ENCODE data around the gene ADORA2B.
"Not testable (repeated sequence)": the region's sequence is repeated elsewhere in the genome, so short reads cannot be mapped to it uniquely, and the experiment has no call there.

The ADORA2B gene

DNA sequence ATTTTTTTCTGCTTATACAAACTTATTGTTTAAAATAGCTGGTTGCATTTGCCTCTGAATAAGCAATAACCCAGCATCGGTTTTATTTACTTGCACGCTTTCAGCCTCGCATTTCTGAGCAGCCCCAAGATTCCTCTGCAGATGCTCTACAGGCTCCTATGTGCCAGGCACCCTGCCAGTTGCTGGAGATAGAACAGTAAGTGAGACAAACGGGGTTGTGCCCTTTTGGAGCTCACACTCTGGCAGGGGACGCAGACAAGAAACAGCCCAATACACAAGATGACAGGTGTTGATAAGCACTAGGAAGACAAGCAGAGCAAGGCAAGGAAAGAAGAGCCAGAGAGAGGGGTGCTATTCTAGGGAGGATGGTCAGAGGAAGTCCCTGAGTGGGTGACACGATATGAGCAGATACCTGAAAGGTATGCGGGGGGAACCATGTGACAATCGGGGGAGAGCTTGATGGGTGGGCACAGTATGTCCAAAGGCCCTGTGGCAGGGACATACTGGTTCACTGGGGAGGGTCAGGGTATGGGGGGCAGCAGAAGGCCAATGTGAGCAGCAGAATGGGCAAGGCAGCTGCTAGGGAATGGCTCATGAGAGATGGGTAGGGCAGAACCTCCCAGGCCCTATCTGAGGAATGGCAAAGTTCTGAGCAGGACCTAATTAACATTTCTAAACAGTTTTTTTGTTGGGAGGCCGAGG, 18.7 kb upstream of the ADORA2B start:
- DNase-seq, result no peak

DNA sequence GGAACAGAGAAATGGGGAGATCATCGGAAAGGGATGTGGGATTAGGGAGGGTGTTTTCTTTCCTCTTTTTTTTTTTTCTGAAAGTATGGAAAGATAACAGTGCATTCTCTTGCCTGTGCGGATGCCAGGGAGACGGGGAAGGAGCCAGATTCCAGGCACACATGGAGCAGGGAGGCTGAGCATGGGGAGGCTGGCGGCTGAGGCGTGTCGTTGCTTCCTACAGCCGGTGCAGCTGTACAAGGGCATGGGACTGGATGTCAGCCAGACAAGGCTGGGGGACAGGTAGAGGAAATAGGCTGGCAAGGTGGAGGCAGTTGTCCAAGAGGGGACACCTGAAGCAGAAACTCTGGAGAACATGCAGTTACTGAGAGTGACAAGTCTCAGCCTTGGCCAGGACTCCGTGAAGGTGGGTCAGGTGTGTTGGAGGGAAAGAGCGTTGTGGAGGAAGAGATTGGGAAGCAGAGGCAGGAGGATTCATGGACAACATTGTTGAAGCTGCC, 16.6 kb upstream of the ADORA2B start:
- no peak for DNase-seq

DNA sequence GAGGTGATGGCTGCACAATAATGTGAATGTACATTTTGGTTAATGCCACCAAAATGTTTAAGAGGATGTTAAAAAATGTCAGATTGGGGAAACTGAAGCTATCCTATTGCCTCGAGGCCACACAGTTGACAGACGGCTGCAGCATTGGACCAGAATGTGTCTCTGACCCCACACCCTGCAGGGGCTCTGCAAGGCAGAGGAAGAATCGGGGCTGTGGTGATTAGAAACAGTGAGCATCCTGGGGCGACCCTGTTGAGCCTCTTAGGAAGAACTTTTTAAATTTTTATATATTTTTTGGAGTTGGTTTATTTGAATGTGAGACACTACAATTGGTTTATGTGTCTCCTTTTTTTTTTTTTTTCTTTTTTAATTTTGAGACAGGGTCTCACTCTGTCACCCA, 15.0 kb upstream of the ADORA2B start:
- no peak for DNase-seq

DNA sequence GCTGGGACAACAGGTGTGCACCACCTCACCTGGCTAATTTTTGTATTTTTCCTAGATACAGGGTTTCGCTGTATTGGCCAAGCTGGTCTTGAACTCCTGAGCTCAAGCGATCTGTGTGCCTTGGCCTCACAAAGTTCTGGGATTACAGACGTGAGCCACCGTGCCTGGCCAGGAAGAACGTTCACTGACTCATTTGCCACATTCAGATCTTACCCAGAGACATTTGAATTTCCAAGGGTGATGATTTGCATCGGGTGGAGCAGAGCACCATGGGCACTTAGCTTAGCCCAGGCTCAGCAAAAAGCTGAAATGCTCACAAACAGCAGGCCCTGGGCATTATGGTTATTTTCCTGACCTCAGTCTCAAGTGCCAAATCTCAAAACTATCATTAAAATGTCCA, 14.5 kb upstream of the ADORA2B start:
- DNase-seq, result no peak

DNA sequence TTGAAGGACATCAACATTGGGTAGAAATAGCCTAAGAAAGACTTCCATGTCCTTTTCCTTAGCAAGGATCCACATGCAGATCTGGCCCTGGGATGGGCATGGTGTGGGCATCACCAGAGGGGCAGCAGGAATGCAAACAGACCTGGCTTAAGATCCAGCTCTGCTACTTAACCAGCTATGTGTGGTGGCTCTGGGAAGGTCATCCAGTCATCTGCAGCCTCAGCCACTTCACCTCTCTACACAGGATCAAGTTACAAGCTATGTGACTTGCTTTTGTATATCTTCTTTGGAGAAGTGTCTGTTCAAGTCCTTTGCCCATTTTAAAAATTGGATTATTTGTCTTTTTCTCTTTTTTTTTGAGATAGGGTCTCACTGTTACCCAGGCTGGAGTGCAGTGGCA, 13.5 kb upstream of the ADORA2B start:
- no peak for DNase-seq

DNA sequence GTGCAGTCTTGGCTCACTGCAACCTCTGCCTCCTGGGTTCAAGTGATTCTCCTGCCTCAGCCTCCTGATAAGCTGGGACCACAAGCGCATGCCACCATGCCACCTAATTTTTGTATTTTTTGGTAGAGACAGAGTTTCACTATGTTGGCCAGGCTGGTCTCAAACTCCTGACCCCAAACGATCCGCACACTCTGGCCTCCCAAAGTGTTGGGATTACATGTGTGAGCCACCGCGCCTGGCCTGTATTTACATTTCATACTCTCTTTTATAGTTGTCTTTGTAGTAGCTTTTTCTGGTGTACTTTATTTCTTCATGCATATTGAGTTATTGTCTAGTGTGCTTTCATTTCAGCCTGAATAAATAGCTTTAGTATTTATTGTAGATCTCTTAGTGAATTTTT, 10.1 kb upstream of the ADORA2B start:
- no peak for DNase-seq

DNA sequence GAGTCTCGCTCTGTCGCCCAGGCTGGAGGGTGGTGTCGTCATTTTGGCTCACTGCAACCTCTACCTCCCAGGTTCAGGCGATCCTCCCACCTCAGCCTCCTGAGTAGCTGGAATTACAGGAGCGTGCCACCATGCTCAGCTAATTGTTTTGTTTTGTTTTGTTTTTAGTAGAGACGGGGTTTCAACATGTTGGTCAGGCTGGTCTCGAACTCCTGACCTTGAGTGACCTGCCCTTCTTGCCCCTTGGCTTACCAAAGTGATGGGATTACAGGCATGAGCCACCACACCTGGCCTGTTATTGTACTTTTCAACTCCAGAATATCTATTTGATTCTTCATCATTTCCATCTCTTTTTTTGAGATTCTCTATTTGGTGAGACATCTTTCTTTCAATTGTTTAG, 9.0 kb upstream of the ADORA2B start:
- no peak for DNase-seq

DNA sequence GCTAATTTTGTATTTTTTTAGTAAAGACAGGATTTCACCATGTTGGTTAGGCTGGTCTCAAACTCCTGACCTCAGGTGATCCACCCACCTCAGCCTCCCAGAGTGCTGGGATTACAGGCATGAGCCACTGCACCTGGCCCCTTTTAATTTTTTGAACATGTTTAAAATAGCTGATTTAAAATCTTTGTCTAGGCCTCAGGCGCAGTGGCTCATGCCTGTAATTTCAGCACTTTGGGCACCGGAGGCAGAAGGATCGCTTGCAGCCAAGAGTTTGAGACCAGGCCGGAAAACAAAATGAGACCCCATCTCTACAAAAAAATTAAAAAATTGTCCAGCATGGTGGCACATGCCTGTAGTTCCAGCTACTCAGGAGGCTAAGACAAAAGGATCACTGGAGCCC, 8.4 kb upstream of the ADORA2B start:
- DNase-seq, result not testable (repeated sequence)

DNA sequence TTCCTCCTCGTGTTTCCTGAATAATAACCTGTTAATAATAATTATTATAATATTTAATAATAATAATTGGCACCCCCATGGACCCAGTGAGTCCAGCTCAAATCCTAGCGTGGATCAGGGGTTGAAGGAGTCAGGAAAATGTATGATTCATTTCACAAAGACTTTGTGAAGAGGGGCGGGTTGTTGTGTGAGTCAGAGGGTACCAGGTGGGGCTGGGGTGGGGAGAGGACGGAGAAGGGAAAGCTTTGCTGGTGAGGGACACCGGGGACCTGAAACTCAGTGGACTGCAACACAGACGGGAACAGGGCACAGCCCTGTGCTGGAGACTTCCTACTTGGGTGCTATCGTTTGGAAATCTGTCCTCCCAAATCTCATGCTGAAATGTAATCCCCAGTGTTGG, 3.1 kb upstream of the ADORA2B start:
- no peak for DNase-seq

DNA sequence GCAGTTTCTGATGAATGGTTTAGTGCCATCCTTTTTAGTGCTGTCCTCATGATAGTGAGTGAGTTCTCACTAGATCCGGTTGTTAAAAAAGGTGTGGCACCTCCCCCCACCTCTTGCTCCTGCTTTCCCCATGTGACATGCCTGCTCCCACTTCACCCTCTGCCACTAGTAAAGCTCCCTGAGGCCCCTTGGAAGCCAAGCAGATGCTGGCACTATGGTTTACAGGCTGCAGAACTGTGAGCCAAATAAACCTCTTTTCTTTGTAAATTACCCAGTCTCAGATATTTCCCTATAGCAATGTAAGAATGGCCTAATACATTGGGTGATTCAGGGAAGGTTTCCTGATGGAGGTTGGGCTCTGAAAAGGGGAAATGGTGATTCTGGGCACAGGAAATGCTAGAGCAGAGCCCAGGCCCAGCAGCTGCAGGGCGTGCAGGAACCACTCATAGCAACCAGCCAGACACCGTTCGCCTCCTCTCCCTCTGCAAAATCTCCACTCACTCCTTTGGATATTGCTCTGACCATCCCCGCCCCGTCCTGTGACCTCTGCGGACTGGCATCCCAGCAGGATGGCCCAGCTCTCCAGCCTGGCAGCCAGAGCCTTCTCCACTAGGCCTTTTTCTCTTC, 2.6 kb upstream of the ADORA2B start:
- DNase-seq, result no peak

DNA sequence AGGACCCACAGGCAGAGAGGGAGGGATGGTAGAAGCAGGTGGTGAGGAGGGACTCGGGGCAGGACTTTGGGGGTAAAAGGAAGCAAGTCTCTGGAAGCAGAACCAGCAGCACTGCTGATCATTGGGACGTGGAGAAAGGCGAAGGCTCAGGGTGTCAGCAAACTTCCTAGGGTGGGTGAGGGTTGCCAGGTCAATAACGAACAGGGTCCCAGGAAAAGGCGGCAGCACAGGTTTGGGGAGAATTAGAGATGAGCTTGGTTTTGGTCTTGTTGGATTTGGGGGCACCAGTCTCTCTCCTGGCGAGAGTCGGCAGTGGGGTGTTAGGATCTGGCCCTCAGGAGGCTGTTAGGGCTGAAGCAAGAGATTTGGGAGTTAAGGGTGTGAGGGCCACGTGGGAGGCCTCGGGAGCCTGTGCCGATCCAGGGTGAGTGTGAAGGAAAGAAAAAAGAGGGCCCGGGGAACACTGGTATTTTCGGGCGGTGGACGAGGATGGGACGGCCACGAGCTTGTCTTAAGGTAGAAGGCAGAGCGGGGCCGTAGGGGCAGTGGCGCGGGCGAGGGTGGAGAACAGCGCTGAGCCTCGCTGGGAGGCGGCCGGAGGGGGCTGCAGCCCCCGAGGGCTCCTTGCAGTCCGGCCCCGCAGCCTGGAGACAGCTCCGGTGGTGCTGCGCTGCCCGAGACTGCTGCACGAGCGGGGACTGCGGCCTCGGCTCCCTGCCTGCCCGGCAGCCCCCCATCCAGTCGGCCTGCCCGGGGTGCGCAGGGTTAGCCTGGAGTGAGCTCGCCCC, 765 bp upstream of the ADORA2B start:
- DNase-seq, result no peak

DNA sequence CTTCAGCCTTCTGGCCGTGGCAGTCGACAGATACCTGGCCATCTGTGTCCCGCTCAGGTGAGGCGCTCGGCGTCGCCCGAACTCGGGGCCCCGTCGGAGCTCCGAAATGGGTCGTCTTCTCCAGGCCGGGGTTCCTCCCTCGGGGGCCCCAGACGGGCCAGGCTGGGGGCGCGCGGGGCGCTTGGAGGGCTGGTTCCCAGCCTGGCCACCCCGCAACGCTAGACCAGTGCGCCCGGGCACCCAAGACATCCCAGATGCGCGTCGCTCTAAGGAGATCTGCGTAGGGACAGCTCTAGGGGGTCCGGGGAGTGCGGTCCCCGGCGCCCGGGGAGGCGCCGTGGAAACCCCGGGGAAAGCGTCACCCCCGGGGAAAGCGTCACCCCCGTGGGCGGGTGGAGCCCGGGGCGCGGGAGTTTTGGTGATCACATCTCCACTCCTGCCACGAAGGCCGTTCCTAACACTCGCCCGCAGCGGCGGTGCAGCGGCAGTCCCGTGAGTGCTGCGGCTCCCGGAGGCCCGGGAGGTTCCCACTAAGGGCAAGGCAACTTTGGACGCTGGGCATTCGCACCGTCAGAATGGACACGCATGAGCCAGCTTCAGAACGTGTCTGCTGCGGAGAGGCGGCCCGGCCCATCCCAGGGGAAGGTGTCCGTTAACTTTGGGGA, 729 bp downstream of the ADORA2B start:
- DNase-seq, result peak; percentile 43 to 62

DNA sequence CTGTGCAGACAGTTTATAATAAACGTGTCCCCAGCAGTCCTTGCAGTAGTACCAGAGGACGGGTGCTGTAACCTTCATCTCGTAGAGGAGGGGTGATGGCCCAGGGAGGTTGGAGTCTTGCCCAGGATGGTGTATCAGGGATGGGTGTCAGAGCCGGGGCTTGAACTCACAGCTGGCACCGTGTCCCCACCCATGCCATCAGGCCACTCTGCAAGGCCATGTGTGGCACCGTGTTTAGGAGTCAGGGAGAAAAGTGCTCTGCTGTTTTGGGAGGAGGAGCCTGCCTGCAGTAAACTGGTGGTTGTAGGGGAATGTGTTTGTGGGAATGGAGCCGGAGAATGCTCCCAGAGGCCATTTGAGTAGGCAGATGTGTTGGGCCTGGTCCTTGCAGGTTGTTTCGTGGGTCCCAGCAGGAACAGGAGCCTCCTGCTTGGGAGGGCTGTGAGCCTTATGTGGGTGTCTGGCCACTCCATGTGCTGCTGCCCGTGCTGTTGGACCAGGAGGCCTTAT, 1.7 kb downstream of the ADORA2B start:
- DNase-seq, result no peak

DNA sequence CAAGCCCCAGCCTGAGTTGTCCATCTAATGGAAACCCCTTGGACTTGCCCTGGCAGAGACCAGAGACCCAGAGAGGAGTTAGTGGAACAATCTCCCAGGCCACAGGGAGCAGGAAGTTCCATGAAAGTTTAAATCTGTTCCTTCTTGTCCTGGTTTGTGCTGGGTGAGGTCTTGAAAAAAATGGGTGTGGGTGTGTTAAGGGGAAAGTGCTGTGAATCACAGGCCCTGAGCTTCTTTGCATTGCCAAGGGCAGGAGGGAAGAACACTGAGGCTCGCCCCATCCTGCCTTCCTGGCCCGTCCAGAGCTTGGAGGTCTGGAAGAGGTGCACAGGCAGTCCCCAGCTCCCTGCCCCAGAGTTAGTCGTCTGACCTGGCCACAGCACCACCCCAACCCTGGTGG, 2.3 kb downstream of the ADORA2B start:
- no peak for DNase-seq

DNA sequence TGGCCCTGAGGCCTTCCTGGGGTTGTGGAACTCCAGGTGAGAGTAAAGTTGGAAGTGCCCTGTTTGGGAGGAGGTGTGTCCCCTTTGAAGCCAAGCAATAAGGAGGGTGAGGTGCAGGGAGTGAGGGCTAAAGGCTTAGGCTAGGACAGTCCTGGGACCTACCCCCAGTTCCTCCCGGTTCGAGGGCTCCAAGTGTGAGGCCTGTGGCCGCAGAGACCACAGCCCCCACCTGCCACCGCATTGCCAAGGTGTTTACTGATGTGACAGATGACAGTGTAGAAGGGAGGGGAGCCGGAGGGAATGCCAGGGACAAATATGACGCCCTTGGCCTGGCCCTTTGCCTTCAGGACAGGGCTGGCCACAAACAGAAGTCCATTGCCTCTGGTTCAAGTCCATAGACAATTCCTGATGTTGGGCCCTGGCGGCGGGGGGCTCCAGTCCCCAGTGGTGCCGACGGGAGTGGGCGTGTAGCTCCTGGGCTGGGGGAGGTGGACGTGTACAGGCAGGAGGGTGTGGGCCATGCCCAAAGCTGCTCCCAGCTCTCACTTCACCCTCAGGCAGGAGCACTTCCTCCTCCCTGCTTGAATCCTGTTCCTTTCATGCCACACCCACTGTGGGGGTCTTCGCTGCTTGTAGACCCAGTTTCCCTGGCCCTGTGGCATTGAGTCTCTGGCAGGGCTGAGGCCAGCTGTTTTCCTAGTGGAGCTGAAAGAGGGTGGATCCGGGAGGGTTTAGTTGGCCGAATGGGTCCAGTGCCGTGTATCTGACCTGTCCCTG, 3.2 kb downstream of the ADORA2B start:
- no peak for DNase-seq

DNA sequence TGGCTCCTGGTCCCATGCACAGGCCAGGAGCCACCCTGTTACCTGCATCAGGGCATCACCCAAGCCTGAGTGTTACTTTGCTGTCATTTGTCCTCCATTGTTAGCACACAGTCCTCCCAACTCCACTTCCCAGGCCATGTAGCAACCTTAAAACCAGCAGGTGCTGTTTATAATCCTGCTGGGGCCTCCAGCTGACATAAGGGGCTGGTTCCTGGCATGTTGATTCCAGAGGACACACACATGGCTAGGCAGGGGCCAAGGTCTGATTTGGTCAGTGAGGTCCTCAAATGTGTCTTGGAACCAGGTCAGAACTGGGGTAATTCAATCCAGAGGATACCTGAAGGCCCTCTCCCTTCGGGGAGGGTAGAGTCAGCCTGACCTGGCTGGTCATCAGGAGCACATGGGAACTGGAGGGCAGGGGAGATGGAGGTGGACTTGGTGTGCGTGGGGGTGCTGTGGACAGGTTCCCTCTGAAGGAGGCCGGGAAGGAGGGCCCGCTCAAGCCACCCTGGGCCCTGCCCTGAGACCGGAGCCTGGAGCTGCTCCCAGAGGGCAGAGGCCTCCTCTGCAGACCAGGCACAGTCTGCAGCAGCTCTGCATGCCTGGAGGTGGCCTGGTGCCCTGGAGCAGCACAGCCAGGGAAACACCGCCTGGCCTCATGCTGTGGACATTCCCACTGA, 6.6 kb downstream of the ADORA2B start:
- no peak for DNase-seq

DNA sequence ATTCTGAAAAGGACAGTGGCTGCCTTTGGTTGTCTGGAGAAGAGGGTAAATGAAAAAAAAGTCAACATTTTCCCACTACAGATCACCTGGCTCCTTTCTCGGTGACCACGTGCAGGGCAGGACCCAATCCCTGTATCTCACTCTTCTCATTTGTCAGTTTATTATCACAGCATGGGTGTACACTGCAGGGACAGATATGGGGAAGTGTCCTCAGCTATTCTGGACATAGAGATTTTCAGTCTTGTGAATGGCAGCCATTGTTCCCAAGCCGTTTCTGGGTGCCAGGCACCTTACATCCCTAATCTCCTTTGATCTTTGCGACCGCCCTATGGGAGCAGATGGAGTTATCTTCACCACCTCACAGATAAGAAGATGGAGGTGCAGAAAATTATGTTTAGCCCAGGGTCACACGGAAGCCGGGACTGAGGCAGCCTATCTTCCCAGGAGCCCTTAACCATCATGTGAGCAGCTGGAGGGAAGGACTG, 7.2 kb downstream of the ADORA2B start:
- DNase-seq, result no peak

DNA sequence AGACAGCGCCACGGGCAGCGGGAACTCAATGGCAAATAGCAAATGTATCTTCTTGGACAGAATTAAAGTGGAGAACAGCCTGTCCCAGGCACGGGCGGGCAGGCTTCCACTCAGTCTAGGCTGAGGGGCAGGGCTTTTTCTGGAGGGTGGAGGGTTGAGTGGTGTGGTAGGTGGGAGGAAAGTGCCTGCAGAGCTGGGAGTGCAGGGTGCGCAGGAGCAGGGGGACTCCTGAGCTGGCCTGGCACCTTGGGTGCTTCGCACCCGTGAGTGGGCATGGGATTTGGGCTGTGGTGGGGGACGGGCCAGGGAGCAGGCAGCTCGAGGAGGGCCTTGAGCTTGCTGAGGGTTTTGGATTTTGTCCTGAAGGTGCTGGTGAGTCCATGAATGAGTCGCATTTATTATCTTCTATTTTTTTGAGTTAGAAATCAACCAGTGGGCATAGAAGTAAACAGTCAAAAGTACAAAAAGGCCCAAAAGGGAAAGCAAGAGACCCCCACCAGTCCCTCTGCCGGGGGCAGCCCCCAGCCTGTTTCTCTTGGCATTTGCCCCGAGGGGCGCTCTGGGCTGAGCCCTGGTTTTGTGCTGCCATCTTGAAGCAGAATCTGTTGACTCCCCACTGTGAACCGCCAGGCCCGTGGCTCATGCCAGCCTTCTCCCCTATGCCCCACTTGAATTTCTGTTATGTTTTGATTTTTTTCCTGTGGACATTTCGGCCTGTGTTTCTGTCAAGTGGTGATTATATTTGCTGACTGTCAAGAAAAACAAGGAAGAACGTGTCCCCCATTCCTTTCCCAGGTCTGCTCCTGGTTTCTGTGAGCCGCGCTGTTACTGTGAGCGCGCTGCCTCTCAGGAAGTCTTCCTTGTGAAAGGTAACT, 8.2 kb downstream of the ADORA2B start:
- DNase-seq, result no peak

DNA sequence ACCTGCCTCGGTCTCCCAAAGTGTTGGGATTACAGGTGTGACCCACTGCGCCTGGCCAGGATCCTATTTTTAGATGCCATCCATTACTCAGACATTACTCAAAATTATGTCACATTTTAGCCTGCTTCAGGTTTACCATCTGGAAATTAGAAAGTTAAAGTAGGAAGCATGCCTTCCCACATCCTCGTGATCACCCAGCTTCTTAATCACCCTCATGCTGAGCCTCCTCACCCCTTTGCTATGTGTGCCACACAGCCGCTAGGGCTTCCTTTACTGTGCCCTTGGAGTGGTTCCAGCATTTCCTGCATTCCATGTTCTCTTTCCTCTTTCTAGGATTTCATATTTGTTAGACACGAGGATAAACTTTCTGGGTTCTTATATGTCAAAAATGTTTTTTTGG, 9.3 kb downstream of the ADORA2B start:
- DNase-seq, result no peak

DNA sequence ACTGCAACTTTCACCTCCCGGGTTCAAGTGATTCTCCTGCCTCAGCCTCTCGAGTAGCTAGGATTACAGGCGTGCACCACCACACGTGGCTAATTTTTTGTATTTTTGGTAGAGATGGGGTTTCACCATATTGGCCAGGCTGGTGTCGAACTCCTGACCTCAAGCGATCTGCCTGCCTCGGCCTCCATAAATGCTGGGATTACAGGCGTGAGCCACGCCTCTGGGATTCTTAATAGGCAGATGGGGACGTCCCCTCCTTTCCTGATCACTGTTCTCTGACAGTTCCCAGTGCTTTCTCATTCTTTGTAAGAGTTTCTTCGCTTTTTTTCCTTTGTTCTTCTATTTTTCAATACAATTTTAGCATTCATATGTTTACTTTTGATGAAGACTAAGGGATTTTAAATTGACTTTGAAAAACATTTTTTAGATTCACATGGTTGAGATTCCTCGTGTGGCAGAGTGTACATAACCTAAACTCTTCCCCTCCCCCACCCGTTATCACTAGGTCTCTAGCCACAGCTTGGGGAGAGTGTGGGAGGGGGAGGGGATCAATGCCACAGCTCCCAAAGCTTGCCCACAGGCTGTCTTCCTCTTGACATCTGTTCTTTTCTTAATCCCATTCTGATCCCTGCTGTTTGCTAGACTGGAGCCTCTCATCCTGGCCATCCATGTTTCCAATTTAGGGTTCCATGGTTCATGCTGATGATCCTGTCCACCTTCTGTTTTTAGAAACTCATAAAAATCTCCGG, 11.0 kb downstream of the ADORA2B start:
- no peak for DNase-seq

All from activated CD4-positive, alpha-beta T cell treated with anti-CD3 and anti-CD28 coated beads for 4 hours (primary cell).